DMS79 (cell line): Measurements from ENCODE around the gene TMEM135.
"Not testable (repeated sequence)": the region's sequence is repeated elsewhere in the genome, so short reads cannot be mapped to it uniquely, and the experiment has no call there.

Source experiments
- DNase-seq: peaks from one replicate; lab custom pipeline; 2025; lab: John Stamatoyannopoulos, UW

Gene TMEM135

DNA sequence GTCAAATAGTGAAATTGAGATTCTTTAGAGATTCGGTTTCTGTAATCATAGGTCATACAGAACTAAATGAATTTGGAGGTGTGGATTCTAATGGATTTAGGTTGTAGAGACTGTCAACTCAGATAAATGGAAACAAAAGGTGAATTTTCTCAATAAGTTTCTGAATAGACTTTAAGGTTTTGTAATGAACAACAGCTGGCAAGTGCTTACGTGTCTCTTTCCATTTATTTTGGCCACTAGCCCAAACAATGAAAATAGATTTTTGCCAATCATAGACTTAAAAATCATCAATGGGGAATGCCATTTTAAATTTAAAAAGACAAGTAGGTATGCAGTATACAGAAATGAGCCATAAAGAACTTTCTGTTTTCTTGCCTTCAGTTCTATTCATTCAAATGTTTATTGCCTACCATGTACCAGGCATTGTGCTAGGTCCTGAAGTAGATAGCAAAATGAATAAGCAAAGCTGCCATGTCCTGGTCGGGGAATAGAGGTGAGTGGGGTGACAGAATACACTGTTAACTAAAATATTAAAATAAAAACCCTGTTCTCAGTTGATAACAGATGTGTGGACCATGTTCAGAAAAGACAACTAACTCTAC is 16.9 kb upstream of the TMEM135 start:
- DNase-seq, result no peak

DNA sequence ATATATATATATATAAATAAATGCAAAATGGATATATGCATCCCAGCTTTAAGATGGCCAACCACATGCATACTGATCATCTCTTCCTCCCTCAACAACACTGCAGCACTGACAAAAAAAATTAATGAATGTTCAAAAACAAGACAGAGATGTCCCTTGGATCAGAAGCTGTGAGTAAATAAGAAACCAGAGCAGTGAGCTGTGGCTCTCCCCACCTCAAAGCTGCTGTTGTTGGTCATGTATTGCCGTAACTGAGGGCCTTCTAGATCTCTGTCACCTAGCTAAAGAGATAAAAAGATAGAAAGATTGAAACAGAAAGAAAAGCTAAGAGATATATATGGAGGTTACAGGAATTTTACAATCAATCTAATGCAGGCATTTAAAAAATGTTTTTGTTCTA is 15.5 kb upstream of the TMEM135 start:
- DNase-seq, result no peak

DNA sequence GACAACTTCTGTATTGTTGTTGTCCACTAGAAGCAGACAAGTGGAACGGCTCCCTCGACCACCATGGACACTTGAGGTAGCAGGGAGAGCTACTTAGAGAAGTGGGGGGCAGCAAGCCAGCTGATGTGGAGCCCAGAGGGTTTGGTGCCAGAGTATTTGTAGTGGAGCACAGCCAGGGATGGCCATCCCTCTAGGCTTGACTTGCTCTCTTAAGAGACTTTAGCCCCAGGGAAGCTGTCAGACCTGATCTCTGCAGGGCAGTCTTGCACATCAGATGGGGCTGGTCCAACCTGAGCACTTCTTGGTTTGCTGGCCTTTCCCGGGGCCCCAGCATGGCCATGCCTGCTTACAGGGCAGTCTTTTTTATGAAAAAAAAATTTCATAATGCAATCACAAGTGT is 15.0 kb upstream of the TMEM135 start:
- DNase-seq, result no peak

DNA sequence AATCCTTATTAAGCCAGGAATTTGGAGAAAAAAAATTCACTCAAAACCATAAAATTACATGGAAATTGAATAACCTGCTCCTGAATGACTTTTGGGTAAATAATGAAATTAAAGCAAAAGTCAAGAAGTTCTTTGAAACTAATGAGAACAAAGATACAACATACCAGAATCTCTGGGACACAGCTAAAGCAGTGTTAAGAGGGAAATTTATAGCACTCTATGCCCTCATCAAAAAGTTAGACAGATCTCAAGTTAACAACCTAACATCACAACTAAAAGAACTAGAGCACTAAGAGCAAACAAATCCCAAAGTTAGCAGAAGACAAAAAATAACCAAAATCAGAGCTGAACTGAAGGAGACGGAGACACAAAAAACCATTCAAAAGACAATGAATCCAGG is 11.3 kb upstream of the TMEM135 start:
- not testable (repeated sequence) for DNase-seq

DNA sequence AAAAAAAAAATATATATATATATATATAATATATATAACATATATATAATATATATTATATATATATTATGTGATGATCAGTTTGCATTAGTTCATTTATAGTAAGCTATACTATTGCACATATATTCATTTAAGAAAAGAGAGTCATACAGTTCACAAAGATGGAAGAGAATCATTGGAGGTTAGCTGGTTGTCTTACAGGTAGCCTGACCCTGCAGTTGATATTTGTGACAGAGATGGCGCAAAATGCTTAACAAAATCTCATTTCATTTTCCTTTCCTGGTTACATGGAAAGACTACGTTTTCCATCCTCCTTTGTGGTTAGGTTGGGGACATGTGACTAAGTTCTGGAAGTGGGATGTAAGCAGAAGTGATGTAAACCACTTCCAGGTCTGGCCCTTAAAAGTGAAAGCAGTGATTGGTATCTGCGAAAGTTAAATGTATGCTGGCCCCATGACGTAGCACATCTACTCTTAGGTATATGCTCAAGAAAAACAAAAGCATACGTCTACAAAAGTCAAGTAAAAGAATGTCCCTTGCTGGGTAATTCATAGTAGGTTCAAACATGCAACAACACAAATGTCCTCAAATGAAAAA is 7.2 kb upstream of the TMEM135 start:
- DNase-seq, result no peak

DNA sequence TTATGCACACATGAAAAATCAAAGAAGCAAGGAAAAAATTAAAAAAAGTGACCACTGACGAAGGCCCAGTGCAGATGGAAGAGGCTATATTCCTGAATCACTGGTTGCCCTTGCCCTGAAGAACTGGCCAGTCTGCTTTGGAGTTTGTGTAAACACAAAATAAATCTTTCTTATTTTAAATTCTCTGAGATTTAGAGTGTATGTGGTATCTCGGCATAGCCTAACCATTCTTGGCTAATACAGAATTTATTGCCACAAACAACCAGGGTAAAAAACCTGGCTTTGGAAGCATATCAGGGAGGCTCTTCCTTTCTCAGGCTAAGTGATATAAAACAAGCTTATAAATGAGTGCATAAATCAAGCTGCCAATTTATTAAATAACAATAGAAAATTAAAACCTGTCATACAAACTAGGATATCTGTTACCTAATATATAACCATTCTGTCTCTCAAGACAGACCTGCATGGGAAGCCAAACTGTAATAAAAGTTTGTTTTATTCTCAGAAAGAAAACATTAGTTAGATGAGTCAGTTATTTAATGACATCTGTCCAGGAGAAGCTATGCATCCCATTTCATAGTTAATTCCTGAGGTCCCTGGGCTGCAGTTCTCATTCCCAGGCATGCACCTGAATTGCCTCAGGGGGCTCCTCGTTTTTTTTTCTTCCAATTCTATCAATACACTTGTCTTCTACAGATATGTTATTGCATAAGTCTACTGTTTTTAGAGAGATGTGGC is 6.1 kb upstream of the TMEM135 start:
- DNase-seq, result no peak

DNA sequence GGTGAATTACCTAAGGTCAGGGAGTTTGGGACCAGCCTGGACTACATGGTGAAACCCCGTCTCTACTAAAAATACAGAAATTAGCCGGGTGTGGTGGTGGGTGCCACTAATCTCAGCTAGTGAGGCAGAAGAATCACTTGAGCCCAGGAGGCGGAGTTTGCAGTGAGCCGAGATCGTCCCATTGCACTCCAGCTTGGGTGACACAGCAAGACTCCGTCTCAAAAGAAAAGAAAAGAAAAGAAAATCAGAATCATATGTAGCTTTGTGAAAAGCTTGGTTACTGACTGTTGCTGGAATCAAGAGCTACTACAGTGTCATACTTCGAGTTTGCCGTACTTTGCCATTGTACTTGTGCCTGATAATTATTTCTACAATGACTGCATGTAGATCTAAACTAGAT is 4.2 kb upstream of the TMEM135 start:
- no peak for DNase-seq

DNA sequence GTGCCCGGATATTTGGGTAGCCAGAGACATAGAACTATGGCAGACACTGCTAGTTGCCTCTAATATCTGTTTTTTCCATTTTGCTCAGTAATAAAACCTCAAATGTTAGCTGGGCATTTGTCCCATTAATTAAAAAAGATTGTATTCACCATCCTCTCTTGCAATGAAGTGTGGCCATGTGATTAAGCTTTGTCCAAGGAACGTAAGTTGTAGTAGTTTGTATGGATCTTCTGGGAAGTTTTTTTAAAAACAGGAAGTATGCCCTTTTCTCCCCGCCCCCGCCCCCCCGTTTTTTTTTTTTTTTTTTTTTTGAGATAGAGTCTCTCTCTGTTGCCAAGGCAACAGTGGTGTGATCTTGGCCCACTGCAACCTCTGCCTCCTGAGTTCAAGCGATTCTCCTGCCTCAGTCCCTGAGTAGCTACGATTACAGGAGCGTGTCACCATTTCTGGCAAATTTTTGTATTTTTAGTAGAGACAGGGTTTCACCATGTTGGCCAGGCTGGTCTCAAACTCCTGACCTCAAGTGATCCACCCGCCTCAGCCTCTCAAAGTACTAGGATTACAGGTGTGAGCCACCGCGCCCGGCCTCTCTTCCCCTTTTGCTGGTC is 1.7 kb upstream of the TMEM135 start:
- no peak for DNase-seq

DNA sequence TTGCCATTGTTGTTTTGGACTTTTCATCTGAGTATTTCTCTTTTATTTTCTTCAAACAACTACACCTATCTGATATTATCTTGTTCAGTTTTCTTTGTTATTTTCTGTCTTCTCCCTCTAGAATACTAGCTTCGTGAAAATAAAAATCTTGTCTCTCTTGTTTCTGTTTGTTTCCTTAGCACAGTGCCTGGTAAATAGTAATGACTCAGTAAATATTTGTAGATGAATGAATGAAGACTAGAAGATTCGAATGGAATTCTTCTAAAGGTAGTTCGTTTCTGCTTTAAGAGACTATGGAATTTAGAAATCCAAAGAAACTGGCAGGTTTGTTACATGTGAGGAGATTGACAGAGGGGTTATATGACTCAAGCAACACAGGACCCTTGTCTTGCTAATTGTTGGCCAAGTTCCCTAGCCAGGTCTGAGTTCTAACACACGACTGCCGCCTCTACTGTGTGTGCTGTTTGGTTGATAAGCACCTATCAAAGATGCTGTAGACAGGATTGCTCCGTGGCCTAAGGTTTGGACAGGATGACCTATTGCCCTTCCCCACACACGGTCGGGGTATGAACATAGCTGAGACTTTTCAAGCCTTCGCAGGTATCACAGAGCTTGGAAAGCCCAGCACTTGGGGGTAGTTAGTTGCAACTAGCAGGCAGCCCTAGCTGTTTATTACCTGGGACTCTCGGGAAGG is 831 bp upstream of the TMEM135 start:
- no peak for DNase-seq

DNA sequence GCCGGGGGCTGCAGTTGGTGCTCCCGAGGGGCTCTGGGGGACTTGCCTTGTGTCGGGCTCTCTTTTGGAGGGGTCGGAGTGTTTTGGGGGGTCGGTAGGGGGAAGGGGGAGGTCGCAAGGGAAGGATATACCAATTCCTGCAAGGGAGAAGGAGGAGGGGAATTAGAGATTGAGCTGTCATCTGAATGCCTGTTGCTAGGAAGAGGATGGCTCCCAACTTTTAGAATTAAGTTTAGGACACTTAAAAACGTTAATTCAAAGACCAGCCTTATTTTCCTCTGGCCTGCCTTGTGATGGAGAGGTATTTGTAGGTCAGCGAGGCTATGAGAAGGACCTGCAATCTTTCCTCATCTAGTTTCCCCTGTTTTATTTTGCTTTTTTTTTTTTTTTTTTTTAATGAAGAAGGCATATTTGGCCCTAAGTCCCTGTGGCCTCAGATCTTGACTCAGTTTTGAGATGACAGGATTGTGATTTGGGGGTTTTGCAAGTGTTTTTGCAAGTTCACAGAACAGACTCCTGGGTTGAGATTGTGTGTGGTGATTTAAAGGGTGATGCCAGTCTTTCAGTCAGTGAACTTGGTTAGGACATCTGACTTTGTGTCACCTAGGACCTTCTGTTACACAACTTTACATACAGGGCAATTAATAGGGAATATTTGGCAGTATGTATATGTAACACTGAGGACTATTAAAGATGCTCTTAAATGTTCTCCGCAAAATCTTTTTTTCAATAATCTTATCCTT is 672 bp downstream of the TMEM135 start:
- no peak for DNase-seq

DNA sequence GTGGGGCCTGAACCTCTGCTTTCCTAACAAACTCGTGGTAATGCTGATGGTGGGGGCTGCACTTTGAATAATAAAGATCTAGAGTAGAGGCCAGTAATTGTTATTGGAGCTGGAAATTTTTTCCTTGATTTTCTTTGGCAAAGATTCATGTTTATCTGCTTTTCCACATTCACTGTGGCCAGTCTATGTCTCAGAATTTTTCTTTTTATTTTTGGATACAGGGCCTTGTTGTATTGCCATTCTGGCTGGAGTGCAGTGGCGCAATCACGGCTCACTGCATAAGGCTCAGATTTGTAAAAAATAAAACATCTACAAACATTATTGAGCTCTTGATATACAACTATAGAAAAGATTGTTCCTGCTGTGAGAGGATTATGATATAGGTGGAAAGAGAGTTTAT is 1.6 kb downstream of the TMEM135 start:
- no peak for DNase-seq

DNA sequence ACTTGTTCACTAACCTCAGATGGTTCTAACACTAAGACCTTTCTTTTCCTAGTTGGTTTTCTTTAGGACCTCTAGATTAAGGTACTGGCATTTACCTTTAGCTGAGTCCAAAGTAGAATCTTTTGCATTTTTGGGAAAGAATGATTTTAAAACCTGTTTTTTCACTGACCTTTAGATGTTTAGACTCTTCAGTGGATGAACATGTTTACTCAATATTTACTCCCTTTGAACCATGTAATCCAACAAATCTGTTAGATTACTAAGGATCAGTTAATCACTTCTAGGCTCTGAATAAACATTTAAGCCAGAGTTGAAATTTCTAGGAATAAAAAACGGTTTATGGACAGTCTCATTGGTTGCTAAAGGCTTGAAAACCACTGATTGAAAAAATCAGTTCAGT is 6.2 kb downstream of the TMEM135 start:
- DNase-seq, result no peak

DNA sequence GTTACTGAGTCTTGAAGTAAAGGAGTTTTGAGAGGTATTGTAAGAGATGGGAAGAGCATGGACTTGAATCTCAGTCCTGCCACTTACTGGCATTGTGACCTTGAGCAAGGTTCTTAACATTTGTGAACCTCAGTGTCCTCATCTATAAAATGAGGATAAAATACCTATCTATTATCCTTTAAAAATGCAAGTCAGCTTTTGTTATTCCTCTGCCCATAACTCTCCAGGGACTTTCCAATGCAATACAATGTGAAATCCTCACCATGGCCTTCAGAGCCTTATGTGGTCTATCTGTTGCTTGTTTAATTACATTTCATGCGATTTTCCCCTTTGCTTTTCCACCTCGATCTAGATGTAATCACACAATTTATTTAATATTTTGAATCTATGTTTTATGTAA is 9.1 kb downstream of the TMEM135 start:
- no peak for DNase-seq

DNA sequence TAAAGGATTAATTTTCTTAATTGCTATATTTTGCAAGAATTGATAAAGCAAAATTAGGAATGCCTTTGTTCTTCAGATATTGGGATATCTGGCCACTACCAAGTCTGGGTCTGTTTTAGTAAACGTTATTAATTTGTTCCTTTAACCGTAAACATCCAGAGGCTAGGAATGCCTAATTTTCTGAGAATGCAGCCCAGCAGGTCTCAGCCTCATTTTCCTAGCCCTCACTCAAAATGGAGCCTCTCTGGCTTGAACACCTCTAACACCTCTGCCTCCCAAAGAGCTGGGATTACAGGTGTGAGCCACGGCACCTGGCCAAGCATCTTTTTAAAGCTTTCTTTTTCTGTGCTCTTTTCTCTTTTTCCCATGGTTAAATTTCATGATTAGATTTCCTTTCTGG is 18.4 kb downstream of the TMEM135 start:
- DNase-seq, result no peak

DNA sequence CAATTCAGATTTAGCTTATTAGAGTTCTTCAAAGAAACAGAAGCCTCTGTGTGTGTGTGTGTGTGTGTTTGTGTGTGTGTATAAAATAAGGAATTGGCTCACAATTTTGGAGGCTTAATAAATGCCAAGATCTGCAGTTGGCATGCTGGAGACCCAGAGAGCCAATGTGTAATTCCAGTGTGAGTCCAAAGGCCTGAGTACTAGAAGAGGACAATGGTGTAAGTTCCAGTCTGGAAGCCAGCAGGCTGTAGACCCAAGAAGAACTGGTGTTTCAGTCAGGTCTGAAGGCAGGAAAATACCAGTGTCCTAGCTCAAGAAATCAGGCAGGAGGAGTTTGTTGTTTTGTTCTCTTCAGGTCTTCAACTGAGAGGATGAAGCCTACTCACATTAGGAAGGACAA is 20.0 kb downstream of the TMEM135 start:
- DNase-seq, result no peak

DNA sequence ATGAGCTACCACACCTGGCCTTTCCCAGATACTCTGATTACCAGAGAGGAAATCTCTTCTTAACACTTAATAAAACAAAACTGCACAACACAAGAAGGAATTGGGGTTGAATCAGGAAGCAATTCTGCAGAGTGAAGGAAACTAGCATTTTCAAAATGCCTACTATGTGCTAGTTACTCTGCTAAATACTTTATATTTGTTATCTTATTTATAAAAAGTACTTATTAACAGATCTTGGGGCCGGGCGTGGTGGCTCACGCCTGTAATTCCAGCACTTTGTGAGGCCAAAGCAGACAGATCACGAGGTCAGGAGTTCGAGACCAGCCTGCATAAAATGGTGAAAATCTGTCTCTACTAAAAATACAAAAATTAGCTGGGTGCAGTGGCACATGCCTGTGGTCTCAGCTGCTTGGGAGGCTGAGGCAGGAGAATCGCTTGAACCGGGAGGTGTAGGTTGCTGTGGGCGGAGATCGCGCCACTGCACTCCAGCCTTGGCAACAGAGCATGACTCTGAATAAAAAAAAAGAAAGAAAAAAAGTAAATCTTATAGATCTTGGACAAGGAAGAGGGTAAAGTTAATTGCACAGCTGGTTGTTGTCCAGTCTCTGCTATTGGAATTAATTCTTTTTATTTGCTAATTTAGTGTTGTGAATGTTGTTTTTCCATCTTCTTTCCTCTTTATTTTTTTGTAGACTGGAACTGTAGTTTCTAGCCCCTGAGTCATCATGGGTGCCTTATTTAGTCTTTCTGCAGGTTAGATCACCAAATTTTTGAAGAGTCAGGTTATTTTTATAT is 22.1 kb downstream of the TMEM135 start:
- no peak for DNase-seq

DNA sequence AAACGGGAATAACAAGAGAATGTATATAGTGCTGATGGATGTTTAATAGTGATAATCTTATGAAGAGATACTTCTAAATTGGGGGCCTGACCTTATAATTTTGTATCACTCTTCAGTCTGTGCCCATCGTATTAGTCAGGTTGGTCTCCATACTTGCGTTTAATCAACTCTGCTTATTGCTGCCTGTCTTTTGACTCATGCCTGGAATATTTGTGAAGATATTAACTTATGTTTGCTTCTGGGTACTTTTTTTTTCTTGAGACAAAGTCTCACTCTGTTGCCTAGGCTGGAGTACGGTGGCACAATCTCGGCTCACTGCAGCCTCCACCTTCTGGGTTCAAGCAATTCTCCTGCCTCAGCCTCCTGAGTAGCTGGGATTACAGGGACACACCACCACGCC is 24.0 kb downstream of the TMEM135 start:
- no peak for DNase-seq

DNA sequence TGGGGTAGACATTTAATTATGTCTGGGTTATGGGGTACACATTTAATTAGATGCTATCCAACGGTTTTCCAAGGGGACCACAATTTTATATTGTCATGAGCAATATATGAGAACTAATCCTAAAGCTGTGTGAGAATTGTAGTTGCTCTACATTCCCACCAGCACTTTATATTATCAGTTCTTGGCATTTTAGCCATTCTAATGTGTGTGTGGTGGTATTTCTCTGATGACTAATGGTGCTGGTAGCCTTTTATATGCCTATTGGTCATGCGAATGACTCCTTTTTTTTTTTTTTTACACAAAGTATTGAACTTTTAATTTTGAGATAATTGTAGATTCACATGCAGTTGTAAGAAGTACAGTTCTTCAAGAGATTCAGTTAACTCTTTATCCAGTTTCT is 26.2 kb downstream of the TMEM135 start:
- DNase-seq, result no peak

DNA sequence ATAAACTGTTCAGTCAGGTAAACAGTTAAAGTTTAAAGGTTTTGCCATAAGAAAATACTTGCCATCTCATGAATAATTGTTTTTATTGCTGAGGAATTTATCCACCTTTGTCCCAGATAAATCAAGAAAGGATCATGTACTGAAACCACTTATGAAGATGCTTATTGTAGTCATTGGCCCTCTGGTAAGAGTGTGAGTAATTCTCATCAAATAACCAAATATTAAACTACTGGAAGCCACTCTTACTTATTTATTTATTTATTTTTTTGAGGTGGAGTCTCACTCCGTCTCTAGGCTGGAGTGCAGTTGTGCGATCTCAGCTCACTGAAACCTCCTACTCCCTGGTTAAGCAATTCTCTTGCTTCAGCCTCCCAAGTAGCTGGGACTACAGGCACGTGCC is 35.1 kb downstream of the TMEM135 start:
- DNase-seq, result no peak

DNA sequence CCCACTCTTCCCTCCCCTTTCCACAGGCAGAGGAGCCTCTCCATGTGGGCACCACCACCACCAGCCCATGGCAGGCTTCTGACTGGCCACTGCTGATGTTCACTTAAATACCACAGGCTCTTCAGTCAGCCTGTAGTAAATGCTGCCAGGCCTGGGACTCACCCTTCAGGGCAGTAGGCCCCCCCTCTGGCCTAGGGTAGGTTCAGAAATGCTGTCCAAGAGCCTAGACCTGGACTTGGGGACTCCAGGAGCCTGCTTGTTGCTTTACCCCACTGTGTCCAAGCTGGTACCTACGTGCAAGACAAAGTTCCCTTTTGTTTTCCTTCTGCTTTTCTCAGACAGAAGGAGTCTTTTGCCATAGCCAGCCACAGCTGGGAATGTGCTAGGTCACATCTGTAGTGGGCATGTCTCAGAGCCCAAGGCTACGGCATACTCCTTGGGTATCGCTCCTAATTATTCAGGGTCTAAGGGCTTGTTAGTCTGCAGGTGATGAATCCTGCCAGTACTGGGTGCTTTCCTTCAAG is 38.6 kb downstream of the TMEM135 start:
- DNase-seq, result no peak

DNA sequence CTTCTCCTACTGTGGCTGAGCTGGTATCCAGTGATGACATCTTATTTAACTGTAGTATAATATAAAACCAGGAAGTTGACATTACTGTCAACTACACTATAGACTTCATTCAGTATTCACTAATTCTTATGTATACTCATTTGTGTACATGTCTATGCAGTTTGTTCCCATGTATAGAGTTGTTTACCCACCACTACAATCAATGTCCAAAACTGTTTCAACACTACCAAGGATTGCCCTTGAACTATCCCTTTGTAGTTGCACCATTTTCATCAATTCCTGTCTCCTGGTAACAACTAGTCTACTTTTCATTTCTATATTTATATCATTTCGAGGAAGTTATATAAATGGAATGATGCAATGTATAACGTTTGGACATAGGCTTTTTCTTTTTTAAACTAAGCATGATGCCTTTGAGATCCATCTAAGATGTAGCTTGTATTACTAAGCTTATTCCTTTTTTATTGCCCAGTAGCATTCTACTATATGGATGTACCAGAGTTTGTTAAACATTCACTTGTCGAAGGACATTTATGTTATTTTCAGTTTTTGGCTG is 39.2 kb downstream of the TMEM135 start:
- no peak for DNase-seq
